Astrocyte (in vitro differentiated cells and primary cell): Measurements from ENCODE around the gene PCBD2. TPM values are rescaled to one million over a fixed set of nuclear protein-coding genes. Genes with fewer than 3 reads are reported as not detected.
A peak's percentile ranks its signal among the peaks of the same experiment; 100 is the strongest.

Source experiments
- DNase-seq: peaks from one replicate; pipeline ENCODE4 v3.0.0-alpha.2; 2010; ENCODE audit warnings: low read depth
- FAIRE-seq: peaks from 2 replicates; lab custom pipeline; 2011; peaks lifted over from hg19 to GRCh38; lab: Jason Lieb, UNC
- H2AFZ ChIP-seq: 2 replicates; pipeline ENCODE4 v1.6.0; 2012; ENCODE audit warnings: low read depth, low read length, inconsistent platforms
- H3K27ac ChIP-seq: 2 replicates; pipeline ENCODE4 v1.5.1; 2011; ENCODE audit warnings: low read depth, low read length, inconsistent platforms
- H3K27me3 ChIP-seq: 2 replicates; pipeline ENCODE4 v1.6.0; 2011; ENCODE audit warnings: low read length, inconsistent platforms; ENCODE audit not compliant: insufficient read depth
- H3K36me3 ChIP-seq: 2 replicates; pipeline ENCODE4 v1.5.1; 2011; ENCODE audit warnings: low read length, inconsistent platforms; ENCODE audit not compliant: insufficient read depth
- H3K4me1 ChIP-seq: 2 replicates; pipeline ENCODE4 v1.5.1; 2011; ENCODE audit warnings: low read length, inconsistent platforms; ENCODE audit not compliant: insufficient read depth
- H3K4me2 ChIP-seq: 2 replicates; pipeline ENCODE4 v1.6.0; 2012; ENCODE audit warnings: low read length, inconsistent platforms
- H3K4me3 ChIP-seq: 2 replicates; pipeline ENCODE4 v1.5.1; 2011; ENCODE audit warnings: low read depth, mild to moderate bottlenecking, low read length, inconsistent platforms; ENCODE audit not compliant: insufficient read depth
- H3K79me2 ChIP-seq: 2 replicates; pipeline ENCODE4 v1.6.0; 2012; ENCODE audit warnings: mild to moderate bottlenecking, low read length, inconsistent platforms; ENCODE audit not compliant: insufficient read depth
- H3K9ac ChIP-seq: 2 replicates; pipeline ENCODE4 v1.6.0; 2012; ENCODE audit warnings: mild to moderate bottlenecking, low read length, inconsistent platforms
- H3K9me3 ChIP-seq: 2 replicates; pipeline ENCODE4 v1.5.1; 2012; ENCODE audit warnings: low read depth, mild to moderate bottlenecking, low read length, inconsistent platforms; ENCODE audit not compliant: insufficient read depth
- H4K20me1 ChIP-seq: 2 replicates; pipeline ENCODE4 v1.6.0; 2012; ENCODE audit warnings: low read length, inconsistent platforms; ENCODE audit not compliant: insufficient read depth
- H3K27ac Mint-ChIP-seq: one replicate; pipeline ENCODE4 v1.8.0; 2021; ENCODE audit warnings: mild to moderate bottlenecking, mixed read lengths; ENCODE audit not compliant: unreplicated experiment
- H3K27me3 Mint-ChIP-seq: one replicate; pipeline ENCODE4 v1.8.0; 2021; ENCODE audit warnings: low read depth, mixed read lengths; ENCODE audit not compliant: unreplicated experiment
- H3K36me3 Mint-ChIP-seq: one replicate; pipeline ENCODE4 v1.8.0; 2021; ENCODE audit warnings: low read depth, mixed read lengths; ENCODE audit not compliant: unreplicated experiment
- H3K4me1 Mint-ChIP-seq: one replicate; pipeline ENCODE4 v1.8.0; 2021; ENCODE audit warnings: low read depth, mixed read lengths; ENCODE audit not compliant: unreplicated experiment
- H3K4me3 Mint-ChIP-seq: one replicate; pipeline ENCODE4 v1.8.0; 2021; ENCODE audit warnings: mild to moderate bottlenecking, moderate library complexity, mixed read lengths; ENCODE audit not compliant: unreplicated experiment
- H3K9me3 Mint-ChIP-seq: one replicate; pipeline ENCODE4 v1.8.0; 2021; ENCODE audit warnings: mild to moderate bottlenecking, mixed read lengths; ENCODE audit not compliant: unreplicated experiment
- CTCF ChIP-seq: IDR thresholded peaks from 2 replicates; pipeline ENCODE4 v1.5.1; 2011; ENCODE audit warnings: low read depth, mild to moderate bottlenecking, inconsistent platforms, low read length, moderate library complexity; ENCODE audit not compliant: insufficient read depth
- EZH2 ChIP-seq: IDR thresholded peaks from 2 replicates; pipeline ENCODE4 v1.6.1; 2012; ENCODE audit warnings: mild to moderate bottlenecking, low read length, inconsistent platforms; ENCODE audit not compliant: insufficient read depth
- total RNA-seq: library from RNA; stranded (reverse); gene quantifications from 2 replicates; pipeline ENCODE4 v1.2.1, GENCODE V29; 2021

Gene PCBD2
- total RNA-seq, 1 donor from 2014 or later, result 10.2 TPM

GRCh38 chr5:134949316-134949715 is 44.4 kb downstream of the PCBD2 start:
- Mint-ChIP-seq H3K9me3 (no peaks in the 10 kb centered on the region), H3K27me3 (no peaks in the 10 kb centered on the region), H3K27ac (no peak overlapping the region), H3K4me1 (peaks cover 5% of the 10 kb centered on the region), H3K4me3 (no peak overlapping the region), H3K36me3 (no peaks in the 10 kb centered on the region)
- H3K4me3 ChIP-seq, result no peak overlapping the region
- no peaks in the 10 kb centered on the region for H3K27me3 ChIP-seq
- no peaks in the 10 kb centered on the region for H3K9me3 ChIP-seq
- H3K27ac ChIP-seq, result no peak overlapping the region
- H3K4me2 ChIP-seq, result peak overlapping the region; percentile 5
- no peak overlapping the region for H3K9ac ChIP-seq
- no peak overlapping the region for H2AFZ ChIP-seq
- no peaks in the 10 kb centered on the region for H3K4me1 ChIP-seq
- H4K20me1 ChIP-seq, result no peaks in the 10 kb centered on the region
- no peaks in the 10 kb centered on the region for H3K36me3 ChIP-seq
- FAIRE-seq, result no peak
- TF ChIP-seq CTCF, result no peak
- TF ChIP-seq EZH2, result no peak
- H3K79me2 ChIP-seq, result no peaks in the 10 kb centered on the region
- DNase-seq, result no peak

DNA sequence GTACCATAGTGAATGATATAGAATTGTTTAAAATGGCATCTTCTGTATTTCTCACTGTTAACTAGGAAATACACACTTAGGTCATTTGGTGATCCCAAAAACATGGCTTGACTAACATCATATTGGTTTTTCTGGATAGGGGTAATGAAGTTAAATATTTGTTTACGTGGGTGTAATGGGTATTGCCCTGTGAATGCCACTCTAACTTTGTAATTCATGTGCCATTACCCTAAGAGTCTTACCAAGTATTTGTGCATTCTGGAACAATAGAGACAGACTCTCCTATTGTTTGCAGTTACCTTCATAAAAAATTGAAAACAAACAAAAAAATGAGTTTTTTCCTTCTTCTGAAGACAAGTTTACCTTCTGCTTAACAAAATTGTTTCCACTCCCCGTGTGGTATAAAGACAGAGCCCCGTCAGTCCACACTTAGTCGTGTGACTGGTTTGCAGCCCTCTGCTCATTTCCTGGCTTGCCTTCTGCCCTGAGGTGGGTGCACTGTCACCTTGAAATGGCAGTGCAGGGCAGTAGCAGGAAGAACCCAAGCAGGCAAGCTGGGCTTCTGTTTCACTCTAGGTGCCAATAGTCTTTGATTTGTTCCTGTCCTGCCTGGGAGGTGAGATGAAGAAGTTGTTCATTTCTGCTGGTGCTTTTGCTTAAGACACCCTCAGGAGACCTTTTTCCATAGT is 53.1 kb downstream of the PCBD2 start:
- Histone ChIP-seq H3K27me3 (no peaks in the 10 kb centered on the region), H4K20me1 (no peaks in the 10 kb centered on the region), H3K4me3 (no peak overlapping the region), H3K79me2 (no peaks in the 10 kb centered on the region), H2AFZ (no peak overlapping the region), H3K36me3 (peaks cover 2% of the 10 kb centered on the region), H3K9me3 (no peaks in the 10 kb centered on the region), H3K9ac (no peak overlapping the region), H3K4me1 (no peaks in the 10 kb centered on the region), H3K4me2 (no peak overlapping the region), H3K27ac (no peak overlapping the region)
- Mint-ChIP-seq H3K27ac (no peak overlapping the region), H3K9me3 (peaks cover 5% of the 10 kb centered on the region), H3K27me3 (no peaks in the 10 kb centered on the region), H3K4me3 (no peak overlapping the region), H3K4me1 (peaks cover 10% of the 10 kb centered on the region), H3K36me3 (no peaks in the 10 kb centered on the region)
- DNase-seq, result no peak
- no peak for FAIRE-seq
- TF ChIP-seq EZH2 (no peak), CTCF (no peak)

DNA sequence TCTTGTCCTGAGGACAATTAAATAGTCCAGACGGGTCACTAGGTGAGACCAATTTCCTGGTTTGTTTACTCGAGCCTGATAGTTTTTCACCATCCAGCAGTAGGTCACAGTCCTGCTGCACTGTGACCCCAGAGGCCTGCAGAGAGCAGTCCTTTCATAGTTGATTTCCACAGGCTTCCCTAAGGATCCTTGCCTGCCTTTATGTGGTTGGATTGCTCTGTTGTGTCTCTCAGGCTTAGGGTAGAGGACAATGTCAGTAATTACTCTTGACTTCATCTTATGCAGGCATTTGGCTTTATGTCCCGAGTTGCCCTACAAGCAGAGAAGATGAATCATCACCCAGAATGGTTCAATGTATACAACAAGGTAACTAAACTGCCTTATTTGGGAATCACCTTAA is 53.8 kb downstream of the PCBD2 start:
- H3K79me2 ChIP-seq, result no peaks in the 10 kb centered on the region
- Mint-ChIP-seq H3K4me1 (peaks cover 10% of the 10 kb centered on the region), H3K4me3 (no peak overlapping the region), H3K27ac (no peak overlapping the region), H3K36me3 (no peaks in the 10 kb centered on the region), H3K27me3 (no peaks in the 10 kb centered on the region), H3K9me3 (peaks cover 5% of the 10 kb centered on the region)
- H3K4me1 ChIP-seq, result no peaks in the 10 kb centered on the region
- H3K27ac ChIP-seq, result no peak overlapping the region
- DNase-seq, result no peak
- no peak overlapping the region for H3K4me2 ChIP-seq
- peaks cover 2% of the 10 kb centered on the region for H3K36me3 ChIP-seq
- no peak overlapping the region for H3K9ac ChIP-seq
- FAIRE-seq, result no peak
- H2AFZ ChIP-seq, result no peak overlapping the region
- H3K27me3 ChIP-seq, result no peaks in the 10 kb centered on the region
- H3K4me3 ChIP-seq, result no peak overlapping the region
- no peaks in the 10 kb centered on the region for H3K9me3 ChIP-seq
- no peak for TF ChIP-seq EZH2
- no peak for TF ChIP-seq CTCF
- H4K20me1 ChIP-seq, result no peaks in the 10 kb centered on the region
